Loucy (cell line): ENCODE data around the gene DGCR2.

Source experiments
- H2AFZ ChIP-seq: fragments of 200-600 bp; sonication (generic); 2 replicates; pipeline ENCODE4 v1.6.0; 2016; ENCODE audit warnings: antibody characterized with exemption, mild to moderate bottlenecking, low read length, moderate library complexity
- H3F3A ChIP-seq: fragments of 200-600 bp; 2 replicates; pipeline ENCODE4 v1.6.0; 2016; ENCODE audit warnings: antibody characterized with exemption, low read depth, mild to moderate bottlenecking
- H3K27me3 ChIP-seq: fragments of 200-600 bp; sonication (generic); 2 replicates; pipeline ENCODE4 v1.6.1; 2014; ENCODE audit warnings: low read length, mild to moderate bottlenecking; ENCODE audit not compliant: insufficient read depth, poor library complexity, severe bottlenecking
- H3K36me3 ChIP-seq: fragments of 200-600 bp; sonication (generic); 2 replicates; pipeline ENCODE4 v1.6.1; 2016; ENCODE audit warnings: low read length; ENCODE audit not compliant: insufficient read depth
- H3K4me1 ChIP-seq: fragments of 200-600 bp; sonication (generic); 2 replicates; pipeline ENCODE4 v1.5.1; 2014; ENCODE audit warnings: low read length, mild to moderate bottlenecking; ENCODE audit not compliant: insufficient read depth, poor library complexity, severe bottlenecking
- H3K4me2 ChIP-seq: fragments of 200-600 bp; sonication (generic); 2 replicates; pipeline ENCODE4 v1.6.0; 2014; ENCODE audit warnings: antibody characterized with exemption, low read length, low read depth, mild to moderate bottlenecking; ENCODE audit not compliant: poor library complexity, severe bottlenecking
- H3K4me3 ChIP-seq: fragments of 200-600 bp; sonication (generic); 2 replicates; pipeline ENCODE4 v1.5.1; 2014; ENCODE audit warnings: low read length, mild to moderate bottlenecking, mixed read lengths; ENCODE audit not compliant: poor library complexity, severe bottlenecking
- H3K79me2 ChIP-seq: fragments of 200-600 bp; sonication (generic); 2 replicates; pipeline ENCODE4 v1.6.1; 2014; ENCODE audit warnings: low read length; ENCODE audit not compliant: insufficient read depth
- H3K9ac ChIP-seq: fragments of 200-600 bp; sonication (generic); 2 replicates; pipeline ENCODE4 v1.6.0; 2014; ENCODE audit warnings: mild to moderate bottlenecking, low read depth, low read length, moderate library complexity; ENCODE audit not compliant: poor library complexity, severe bottlenecking
- H3K9me2 ChIP-seq: fragments of 200-600 bp; sonication (generic); replicated peaks from 2 replicates; pipeline ENCODE4 v1.6.1; 2016; ENCODE audit warnings: low read depth, low read length, mixed read lengths
- H3K9me3 ChIP-seq: fragments of 200-600 bp; sonication (generic); 2 replicates; pipeline ENCODE4 v1.6.1; 2014; ENCODE audit warnings: mild to moderate bottlenecking, antibody characterized with exemption, low read length, low read depth; ENCODE audit not compliant: insufficient read depth
- H4K20me1 ChIP-seq: fragments of 200-600 bp; sonication (generic); 2 replicates; pipeline ENCODE4 v1.6.0; 2014; ENCODE audit warnings: antibody characterized with exemption, low read length, mild to moderate bottlenecking; ENCODE audit not compliant: insufficient read depth, poor library complexity, severe bottlenecking
- EZH2phosphoT487 ChIP-seq: fragments of 200-600 bp; IDR thresholded peaks from 2 replicates; pipeline ENCODE4 v1.6.1; 2018; ENCODE audit warnings: antibody characterized with exemption, mild to moderate bottlenecking, moderate library complexity, borderline replicate concordance
- TF ChIP-seq, protein P1 (sequence below): fragments of 200-600 bp; sonication (generic); conservative IDR thresholded peaks from 2 replicates; pipeline ENCODE4 v1.5.1; 2014; ENCODE audit warnings: mild to moderate bottlenecking, antibody characterized with exemption, low read length

DGCR2 gene

DNA sequence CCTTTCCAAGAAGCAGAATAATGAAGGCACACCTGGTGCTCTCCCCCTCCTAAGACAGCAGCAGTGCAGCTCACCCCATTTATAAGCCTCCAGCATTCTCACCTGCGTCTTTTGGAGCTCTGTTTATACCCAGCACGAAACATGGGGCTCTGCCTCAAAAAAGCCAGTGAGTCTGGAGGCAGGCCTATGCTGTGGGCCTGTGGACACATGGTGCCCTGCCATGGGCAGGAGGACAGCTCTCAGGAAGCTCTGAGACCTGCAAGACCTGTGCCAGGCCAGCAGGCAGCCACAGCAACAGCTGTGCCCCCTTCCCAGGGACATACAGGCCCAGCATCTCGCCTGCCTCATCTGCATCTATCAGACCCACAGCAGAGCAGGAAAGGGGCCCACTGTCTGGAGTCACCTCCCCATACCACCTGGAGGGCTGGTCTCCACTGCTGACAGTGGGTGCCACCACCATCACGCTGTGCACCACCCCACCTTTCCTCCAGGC lies 64.2 kb downstream of the DGCR2 start:
- Histone ChIP-seq H3K4me2 (no peak overlapping the region), H3K4me1 (no peaks in the 10 kb centered on the region), H4K20me1 (no peaks in the 10 kb centered on the region), H3K27me3 (no peaks in the 10 kb centered on the region), H3F3A (no peaks in the 10 kb centered on the region), H3K9ac (no peak overlapping the region), H3K9me3 (no peaks in the 10 kb centered on the region), H2AFZ (no peak overlapping the region), H3K36me3 (peaks cover 82% of the 10 kb centered on the region; the same call in 1 of the 2 replicates), H3K79me2 (no peaks in the 10 kb centered on the region), H3K4me3 (no peak overlapping the region), H3K9me2 (no peaks in the 10 kb centered on the region)
- no peak for TF ChIP-seq EZH2phosphoT487

DNA sequence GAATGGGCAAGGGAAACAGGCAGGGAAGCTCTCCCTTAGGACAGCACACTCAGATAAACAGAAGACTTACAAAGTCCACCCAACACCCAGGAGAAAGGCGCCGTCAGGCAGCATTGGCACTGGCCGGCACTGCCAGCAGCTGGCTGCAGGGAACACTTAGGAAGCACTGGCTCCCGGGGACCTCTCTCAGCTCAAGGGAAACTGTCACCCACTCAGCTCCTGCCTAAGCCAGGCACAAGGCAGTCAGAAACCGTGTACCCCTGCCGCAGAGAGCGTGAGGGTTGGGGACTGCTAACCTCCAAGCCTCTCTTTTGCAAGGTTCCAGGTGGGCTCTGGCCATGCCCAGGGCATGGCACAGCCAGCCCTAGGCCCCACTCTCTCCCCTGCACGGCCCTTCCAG lies 64.7 kb downstream of the DGCR2 start:
- no peaks in the 10 kb centered on the region for H3F3A ChIP-seq
- H3K9ac ChIP-seq, result no peak overlapping the region
- H3K27me3 ChIP-seq, result no peaks in the 10 kb centered on the region
- H4K20me1 ChIP-seq, result no peaks in the 10 kb centered on the region
- H3K4me2 ChIP-seq, result no peak overlapping the region
- H3K4me1 ChIP-seq, result no peaks in the 10 kb centered on the region
- no peak overlapping the region for H3K4me3 ChIP-seq
- H3K36me3 ChIP-seq, result peaks cover 82% of the 10 kb centered on the region; the same call in 1 of the 2 replicates
- H3K9me3 ChIP-seq, result no peaks in the 10 kb centered on the region
- TF ChIP-seq, protein P1, sequence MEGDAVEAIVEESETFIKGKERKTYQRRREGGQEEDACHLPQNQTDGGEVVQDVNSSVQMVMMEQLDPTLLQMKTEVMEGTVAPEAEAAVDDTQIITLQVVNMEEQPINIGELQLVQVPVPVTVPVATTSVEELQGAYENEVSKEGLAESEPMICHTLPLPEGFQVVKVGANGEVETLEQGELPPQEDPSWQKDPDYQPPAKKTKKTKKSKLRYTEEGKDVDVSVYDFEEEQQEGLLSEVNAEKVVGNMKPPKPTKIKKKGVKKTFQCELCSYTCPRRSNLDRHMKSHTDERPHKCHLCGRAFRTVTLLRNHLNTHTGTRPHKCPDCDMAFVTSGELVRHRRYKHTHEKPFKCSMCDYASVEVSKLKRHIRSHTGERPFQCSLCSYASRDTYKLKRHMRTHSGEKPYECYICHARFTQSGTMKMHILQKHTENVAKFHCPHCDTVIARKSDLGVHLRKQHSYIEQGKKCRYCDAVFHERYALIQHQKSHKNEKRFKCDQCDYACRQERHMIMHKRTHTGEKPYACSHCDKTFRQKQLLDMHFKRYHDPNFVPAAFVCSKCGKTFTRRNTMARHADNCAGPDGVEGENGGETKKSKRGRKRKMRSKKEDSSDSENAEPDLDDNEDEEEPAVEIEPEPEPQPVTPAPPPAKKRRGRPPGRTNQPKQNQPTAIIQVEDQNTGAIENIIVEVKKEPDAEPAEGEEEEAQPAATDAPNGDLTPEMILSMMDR, result no peak
- TF ChIP-seq EZH2phosphoT487, result no peak
- H3K9me2 ChIP-seq, result no peaks in the 10 kb centered on the region
- no peak overlapping the region for H2AFZ ChIP-seq
- H3K79me2 ChIP-seq, result no peaks in the 10 kb centered on the region

DNA sequence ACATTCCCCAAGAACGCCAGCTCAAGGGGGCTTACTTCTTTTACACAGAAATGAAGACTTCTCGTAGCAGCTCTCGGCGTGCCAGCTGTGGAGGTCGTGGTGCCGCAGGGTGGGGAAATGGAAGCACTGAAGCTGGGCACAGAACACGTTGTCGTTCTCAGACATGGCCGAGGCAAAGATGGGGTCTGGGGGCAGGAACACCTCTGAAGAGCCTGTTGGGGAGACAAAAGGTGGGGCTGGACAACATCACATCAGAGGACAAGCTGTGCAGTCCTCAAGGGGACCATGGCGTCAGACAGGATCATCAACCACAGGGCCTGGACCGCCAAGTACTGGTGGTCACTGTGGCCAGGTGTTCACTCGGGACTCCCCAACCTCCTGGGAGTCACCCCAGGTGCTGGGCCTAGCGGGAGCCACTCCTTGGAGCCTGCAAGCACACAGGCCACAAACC lies 65.2 kb downstream of the DGCR2 start:
- H3K27me3 ChIP-seq, result no peaks in the 10 kb centered on the region
- H4K20me1 ChIP-seq, result no peaks in the 10 kb centered on the region
- TF ChIP-seq EZH2phosphoT487, result no peak
- TF ChIP-seq, protein P1, result no peak
- H3K4me2 ChIP-seq, result no peak overlapping the region
- H3K79me2 ChIP-seq, result no peaks in the 10 kb centered on the region
- H3K4me1 ChIP-seq, result no peaks in the 10 kb centered on the region
- no peak overlapping the region for H3K4me3 ChIP-seq
- no peaks in the 10 kb centered on the region for H3K9me3 ChIP-seq
- no peak overlapping the region for H3K9ac ChIP-seq
- no peak overlapping the region for H2AFZ ChIP-seq
- peaks cover 80% of the 10 kb centered on the region; the same call in 1 of the 2 replicates for H3K36me3 ChIP-seq
- no peaks in the 10 kb centered on the region for H3F3A ChIP-seq
- no peaks in the 10 kb centered on the region for H3K9me2 ChIP-seq

DNA sequence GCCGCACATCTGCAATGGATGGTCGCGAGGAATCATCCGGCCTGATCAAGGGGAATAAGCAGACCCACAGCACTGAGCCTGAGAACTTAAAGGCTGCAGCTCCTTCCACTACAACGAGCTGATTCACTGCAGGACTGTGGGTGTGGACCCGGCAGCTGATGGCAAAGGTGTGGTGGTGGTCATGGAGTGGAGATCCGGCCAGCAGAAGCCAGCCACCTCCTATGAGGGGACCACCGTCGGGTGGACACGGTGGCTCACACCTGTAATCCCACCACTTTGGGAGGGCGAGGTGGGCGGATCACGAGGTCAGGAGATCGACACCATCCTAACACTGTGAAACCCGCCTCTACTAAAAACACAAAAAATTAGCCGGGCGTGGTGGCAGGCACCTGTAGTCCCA lies 66.4 kb downstream of the DGCR2 start:
- Histone ChIP-seq H3K36me3 (peaks cover 78% of the 10 kb centered on the region; the same call in 1 of the 2 replicates), H3K9ac (no peak overlapping the region), H3K79me2 (no peaks in the 10 kb centered on the region), H3K9me3 (no peaks in the 10 kb centered on the region), H3K4me2 (no peak overlapping the region), H3F3A (no peaks in the 10 kb centered on the region), H3K4me3 (no peak overlapping the region), H4K20me1 (no peaks in the 10 kb centered on the region), H3K27me3 (no peaks in the 10 kb centered on the region), H2AFZ (no peak overlapping the region), H3K4me1 (no peaks in the 10 kb centered on the region), H3K9me2 (no peaks in the 10 kb centered on the region)
- no peak for TF ChIP-seq EZH2phosphoT487
- TF ChIP-seq, protein P1, result no peak
